HEK293 (cell line): ENCODE results near the gene UGT2A1.

Experiments
- BCL11A ChIP-seq: fragments of 450-650 bp; formaldehyde crosslinking; IDR thresholded peaks from 2 replicates; pipeline ENCODE4 v1.5.1; 2016; ENCODE audit warnings: low read depth, missing biosample characterization, missing genetic modification characterization
- CTCF ChIP-seq: fragments of 450-650 bp; formaldehyde crosslinking; IDR thresholded peaks from 2 replicates; pipeline ENCODE4 v1.5.1; 2016; ENCODE audit warnings: missing biosample characterization, missing genetic modification characterization
- REST ChIP-seq: fragments of 450-650 bp; formaldehyde crosslinking; IDR thresholded peaks from 2 replicates; pipeline ENCODE4 v1.5.1; 2016; ENCODE audit warnings: missing biosample characterization, missing genetic modification characterization
- YY1 ChIP-seq: fragments of 450-650 bp; formaldehyde crosslinking; IDR thresholded peaks from 2 replicates; pipeline ENCODE4 v1.5.1; 2018; ENCODE audit warnings: missing biosample characterization, missing genetic modification characterization
- ZBTB1 ChIP-seq: fragments of 450-650 bp; formaldehyde crosslinking; IDR thresholded peaks from 2 replicates; pipeline ENCODE4 v1.5.1; 2016; ENCODE audit warnings: missing biosample characterization, missing genetic modification characterization
- ZFP41 ChIP-seq: fragments of 450-650 bp; formaldehyde crosslinking; IDR thresholded peaks from 2 replicates; pipeline ENCODE4 v1.5.1; 2016; ENCODE audit warnings: missing biosample characterization, missing genetic modification characterization, borderline replicate concordance
- ZNF132 ChIP-seq: fragments of 450-650 bp; formaldehyde crosslinking; IDR thresholded peaks from 2 replicates; pipeline ENCODE4 v1.5.1; 2017; ENCODE audit warnings: missing biosample characterization, missing genetic modification characterization, borderline replicate concordance
- ZNF23 ChIP-seq: fragments of 450-650 bp; formaldehyde crosslinking; IDR thresholded peaks from 2 replicates; pipeline ENCODE4 v1.5.1; 2016; ENCODE audit warnings: missing biosample characterization, missing genetic modification characterization, borderline replicate concordance
- ZNF239 ChIP-seq: fragments of 450-650 bp; formaldehyde crosslinking; IDR thresholded peaks from 2 replicates; pipeline ENCODE4 v1.5.1; 2016; ENCODE audit warnings: missing biosample characterization, missing genetic modification characterization
- ZNF639 ChIP-seq: fragments of 450-650 bp; formaldehyde crosslinking; IDR thresholded peaks from 2 replicates; pipeline ENCODE4 v1.5.1; 2016; ENCODE audit warnings: missing biosample characterization, missing genetic modification characterization
- ZNF658 ChIP-seq: fragments of 450-650 bp; formaldehyde crosslinking; IDR thresholded peaks from 2 replicates; pipeline ENCODE4; 2016; ENCODE audit warnings: missing biosample characterization, missing genetic modification characterization
- ZNF701 ChIP-seq: fragments of 450-650 bp; formaldehyde crosslinking; IDR thresholded peaks from 2 replicates; pipeline ENCODE4 v1.5.1; 2016; ENCODE audit warnings: missing biosample characterization, missing genetic modification characterization
- ZNF704 ChIP-seq: fragments of 450-650 bp; formaldehyde crosslinking; IDR thresholded peaks from 2 replicates; pipeline ENCODE4 v1.5.1; 2016; ENCODE audit warnings: missing biosample characterization, missing genetic modification characterization
- ZSCAN18 ChIP-seq: fragments of 450-650 bp; formaldehyde crosslinking; IDR thresholded peaks from 2 replicates; pipeline ENCODE4 v1.5.1; 2016; ENCODE audit warnings: missing biosample characterization, missing genetic modification characterization

- TF ChIP-seq CTCF (tag by site-specific recombination) (no peak), ZNF704 (no peak), ZNF132 (tag by site-specific recombination) (no peak), ZNF239 (no peak), ZNF23 (no peak), ZNF701 (tag by site-specific recombination) (no peak), ZBTB1 (tag by site-specific recombination) (no peak), ZNF658 (tag by site-specific recombination) (no peak), ZFP41 (no peak), REST (tag by site-specific recombination) (no peak), ZNF639 (tag by site-specific recombination) (no peak), YY1 (tag by site-specific recombination) (no peak), BCL11A (no peak), ZSCAN18 (no peak)
Measured at GRCh38 chr4:69701696-69702095, 48.6 kb upstream of the UGT2A1 start.
